ENCODE results near the gene ATXN7L1. TPM values are rescaled to one million over a fixed set of nuclear protein-coding genes. Genes with fewer than 3 reads are reported as not detected.
A peak's percentile ranks its signal among the peaks of the same experiment; 100 is the strongest.

The ATXN7L1 gene
- polyA plus RNA-seq, 1 experiment, result 5.5 TPM

DNA sequence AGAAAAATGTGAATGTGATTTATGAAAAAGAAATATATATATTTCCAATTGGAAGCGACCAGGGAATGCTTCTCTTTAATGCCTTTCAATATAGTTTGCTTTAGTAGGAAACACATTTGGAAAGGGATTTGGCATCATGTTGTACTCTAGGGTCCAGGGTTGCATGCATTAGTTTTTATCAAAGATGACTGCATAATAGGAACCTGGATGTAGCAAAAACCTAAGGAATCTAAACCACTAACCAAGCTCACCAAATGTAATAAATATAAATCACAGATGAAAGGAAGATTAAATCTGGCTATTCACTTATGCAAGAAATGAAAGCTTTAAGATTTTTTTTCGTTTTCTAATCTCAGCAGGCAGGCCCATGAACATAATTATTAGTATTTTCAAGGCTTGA is 120.0 kb downstream of the ATXN7L1 start:
- no peaks in the 10 kb centered on the region for H3K9me3 ChIP-seq (ENCODE audit: control insufficient read depth, insufficient read depth, low read length)
- POLR2A ChIA-PET, result no interaction called here
- no peak for DNase-seq (ENCODE audit: low read depth, low spot score)
- no peaks in the 10 kb centered on the region for H3K27me3 ChIP-seq (ENCODE audit: control insufficient read depth, insufficient read depth, low read length)
- no peak overlapping the region for H3K27ac ChIP-seq (ENCODE audit: low read depth, low read length)
- TF ChIP-seq, protein P1, sequence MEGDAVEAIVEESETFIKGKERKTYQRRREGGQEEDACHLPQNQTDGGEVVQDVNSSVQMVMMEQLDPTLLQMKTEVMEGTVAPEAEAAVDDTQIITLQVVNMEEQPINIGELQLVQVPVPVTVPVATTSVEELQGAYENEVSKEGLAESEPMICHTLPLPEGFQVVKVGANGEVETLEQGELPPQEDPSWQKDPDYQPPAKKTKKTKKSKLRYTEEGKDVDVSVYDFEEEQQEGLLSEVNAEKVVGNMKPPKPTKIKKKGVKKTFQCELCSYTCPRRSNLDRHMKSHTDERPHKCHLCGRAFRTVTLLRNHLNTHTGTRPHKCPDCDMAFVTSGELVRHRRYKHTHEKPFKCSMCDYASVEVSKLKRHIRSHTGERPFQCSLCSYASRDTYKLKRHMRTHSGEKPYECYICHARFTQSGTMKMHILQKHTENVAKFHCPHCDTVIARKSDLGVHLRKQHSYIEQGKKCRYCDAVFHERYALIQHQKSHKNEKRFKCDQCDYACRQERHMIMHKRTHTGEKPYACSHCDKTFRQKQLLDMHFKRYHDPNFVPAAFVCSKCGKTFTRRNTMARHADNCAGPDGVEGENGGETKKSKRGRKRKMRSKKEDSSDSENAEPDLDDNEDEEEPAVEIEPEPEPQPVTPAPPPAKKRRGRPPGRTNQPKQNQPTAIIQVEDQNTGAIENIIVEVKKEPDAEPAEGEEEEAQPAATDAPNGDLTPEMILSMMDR (IDR thresholded peaks at IDR 0.05; ENCODE audit: low read depth, low read length), result no peak
- CTCF ChIA-PET, result interaction anchor here (0.9 to 1.2 kb wide), 3 partner anchors 121 to 397 kb away, joined by 3 read pairs; no protein-coding TSS in a partner anchor
- H3K4me3 ChIP-seq (ENCODE audit: low read depth, low read length), result no peak overlapping the region

- no peak for DNase-seq (ENCODE audit: low read depth, low spot score)
- H3K9me3 ChIP-seq (ENCODE audit: control insufficient read depth, insufficient read depth, low read length), result no peaks in the 10 kb centered on the region
- H3K27ac ChIP-seq (ENCODE audit: low read depth, low read length), result no peak overlapping the region
- ChIA-PET CTCF (interaction anchor here (0.6 to 1.4 kb wide), 3 partner anchors 9 to 126 kb away, joined by 3 read pairs; no protein-coding TSS in a partner anchor), POLR2A (no interaction called here)
- TF ChIP-seq, protein P1 (IDR thresholded peaks at IDR 0.05; ENCODE audit: low read depth, low read length), result no peak
- no peak overlapping the region for H3K4me3 ChIP-seq (ENCODE audit: low read depth, low read length)
- H3K27me3 ChIP-seq (ENCODE audit: control insufficient read depth, insufficient read depth, low read length), result no peaks in the 10 kb centered on the region
These were observed 123.6 kb downstream of the ATXN7L1 start for GRCh38 chr7:105752671-105753275.

GRCh38 chr7:105751054-105751453 is 125.3 kb downstream of the ATXN7L1 start:
- H3K4me3 ChIP-seq (ENCODE audit: low read depth, low read length), result no peak overlapping the region
- DNase-seq (ENCODE audit: low read depth, low spot score), result no peak
- TF ChIP-seq, protein P1 (IDR thresholded peaks at IDR 0.05; ENCODE audit: low read depth, low read length), result no peak
- no peaks in the 10 kb centered on the region for H3K9me3 ChIP-seq (ENCODE audit: control insufficient read depth, insufficient read depth, low read length)
- CTCF ChIA-PET, result no interaction called here
- POLR2A ChIA-PET, result no interaction called here
- no peaks in the 10 kb centered on the region for H3K27me3 ChIP-seq (ENCODE audit: control insufficient read depth, insufficient read depth, low read length)
- H3K27ac ChIP-seq (ENCODE audit: low read depth, low read length), result no peak overlapping the region

DNA sequence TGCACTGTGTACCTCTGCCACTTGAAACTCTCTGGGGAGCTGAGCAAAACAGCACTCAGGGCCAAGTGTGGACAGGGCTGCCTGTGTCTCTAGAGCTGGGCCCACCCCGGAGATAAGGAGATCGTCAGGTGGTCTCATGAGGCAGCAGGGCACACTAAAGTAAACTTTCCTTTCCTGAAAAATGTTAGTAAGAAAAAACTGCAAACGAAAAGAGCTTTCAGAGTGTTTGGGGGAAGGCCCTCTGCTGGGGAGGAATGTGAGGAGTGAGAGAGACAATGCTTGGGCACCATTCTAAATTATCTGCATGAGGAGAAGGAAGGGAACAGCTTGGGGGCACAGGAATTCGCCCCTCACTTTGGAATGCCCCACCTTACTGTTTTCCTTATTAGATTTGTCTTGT is 127.7 kb downstream of the ATXN7L1 start:
- TF ChIP-seq, protein P1 (IDR thresholded peaks at IDR 0.05; ENCODE audit: low read depth, low read length), result peak; percentile 20
- H3K4me3 ChIP-seq (ENCODE audit: low read depth, low read length), result no peak overlapping the region
- H3K27ac ChIP-seq (ENCODE audit: low read depth, low read length), result no peak overlapping the region
- DNase-seq (ENCODE audit: low read depth, low spot score), result no peak
- ChIA-PET CTCF (interaction anchor here (0.8 to 1.2 kb wide), 3 partner anchors 12 to 96 kb away, joined by 3 read pairs; no protein-coding TSS in a partner anchor), POLR2A (no interaction called here)
- H3K9me3 ChIP-seq (ENCODE audit: control insufficient read depth, insufficient read depth, low read length), result no peaks in the 10 kb centered on the region
- no peaks in the 10 kb centered on the region for H3K27me3 ChIP-seq (ENCODE audit: control insufficient read depth, insufficient read depth, low read length)

DNA sequence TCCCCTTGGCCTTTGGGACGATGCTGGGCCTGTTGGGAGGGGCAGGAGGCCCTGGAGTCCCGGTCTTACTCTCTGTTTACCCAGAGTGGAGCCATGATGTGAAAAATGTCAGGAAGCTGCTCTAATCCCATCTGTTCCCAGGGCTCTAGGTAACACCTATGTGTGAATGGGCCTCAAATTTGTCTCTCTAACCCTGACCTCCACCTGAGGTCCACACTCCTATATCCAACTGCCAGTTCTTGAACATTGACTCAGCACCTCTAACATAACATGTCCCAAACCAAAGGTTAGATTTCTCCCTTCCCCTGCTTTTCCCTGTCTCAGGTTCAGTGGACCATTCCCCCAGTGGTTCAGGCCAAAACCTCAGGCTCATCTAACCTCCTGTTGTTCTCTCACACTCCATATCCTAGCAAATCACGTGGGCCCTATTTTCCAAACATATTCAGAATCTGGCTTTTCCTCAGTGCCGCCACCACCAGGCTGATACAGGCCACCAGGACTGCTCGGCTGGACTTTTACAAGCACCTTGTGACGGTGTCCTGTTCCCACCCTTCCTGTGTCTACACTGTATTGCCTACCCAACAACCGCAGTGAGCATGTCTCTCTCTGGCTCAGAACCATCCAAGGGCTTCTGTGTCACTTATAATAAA is 130.6 kb downstream of the ATXN7L1 start:
- no peak for DNase-seq (ENCODE audit: low read depth, low spot score)
- CTCF ChIA-PET, result no interaction called here
- Histone ChIP-seq H3K27ac (ENCODE audit: low read depth, low read length) (peak overlapping the region; percentile 21), H3K4me3 (ENCODE audit: low read depth, low read length) (no peak overlapping the region), H3K27me3 (ENCODE audit: control insufficient read depth, insufficient read depth, low read length) (no peaks in the 10 kb centered on the region), H3K9me3 (ENCODE audit: control insufficient read depth, insufficient read depth, low read length) (no peaks in the 10 kb centered on the region)
- TF ChIP-seq, protein P1 (IDR thresholded peaks at IDR 0.05; ENCODE audit: low read depth, low read length), result no peak
- POLR2A ChIA-PET, result no interaction called here
